Endodermal cell (in vitro differentiated cells): ENCODE data around the gene CSTA. TPM values are rescaled to one million over a fixed set of nuclear protein-coding genes. Genes with fewer than 3 reads are reported as not detected.

Source experiments
- DNase-seq: peaks from one replicate; pipeline ENCODE4 v3.0.0-alpha.2; 2017
- H3K27ac ChIP-seq: 2 replicates; pipeline ENCODE4 v1.5.1; 2013; ENCODE audit warnings: mild to moderate bottlenecking, low read depth, low read length, moderate library complexity
- H3K27me3 ChIP-seq: 2 replicates; pipeline ENCODE4 v1.6.1; 2013; ENCODE audit warnings: mild to moderate bottlenecking, low read length, moderate library complexity; ENCODE audit not compliant: insufficient read depth, control insufficient read depth, poor library complexity, severe bottlenecking
- H3K36me3 ChIP-seq: 2 replicates; pipeline ENCODE4 v1.7.0; 2013; ENCODE audit warnings: mild to moderate bottlenecking, low read length, moderate library complexity; ENCODE audit not compliant: control insufficient read depth, insufficient read depth
- H3K4me1 ChIP-seq: one replicate; pipeline ENCODE4 v1.7.0; 2013; ENCODE audit warnings: low read length; ENCODE audit not compliant: control insufficient read depth, insufficient read depth
- H3K4me3 ChIP-seq: 2 replicates; pipeline ENCODE4 v1.5.1; 2013; ENCODE audit warnings: mild to moderate bottlenecking, low read length, moderate library complexity
- H3K9ac ChIP-seq: 2 replicates; pipeline ENCODE4 v1.6.1; 2013; ENCODE audit warnings: mild to moderate bottlenecking, low read length, moderate library complexity; ENCODE audit not compliant: poor library complexity, severe bottlenecking; ENCODE audit errors: extremely low read depth
- H3K9me3 ChIP-seq: 2 replicates; pipeline ENCODE4 v1.6.1; 2013; ENCODE audit warnings: mild to moderate bottlenecking, low read length, moderate library complexity; ENCODE audit not compliant: control insufficient read depth
- H3K27ac Mint-ChIP-seq: 2 replicates; pipeline ENCODE4 v1.8.0; 2020; ENCODE audit warnings: mixed read lengths
- H3K27me3 Mint-ChIP-seq: 2 replicates; pipeline ENCODE4 v1.8.0; 2021; ENCODE audit warnings: mild to moderate bottlenecking, mixed read lengths; ENCODE audit not compliant: insufficient read depth
- H3K36me3 Mint-ChIP-seq: 2 replicates; pipeline ENCODE4 v1.8.0; 2020; ENCODE audit warnings: low read depth, mixed read lengths
- H3K4me1 Mint-ChIP-seq: 2 replicates; pipeline ENCODE4 v1.8.0; 2020; ENCODE audit warnings: mixed read lengths
- H3K4me3 Mint-ChIP-seq: 2 replicates; pipeline ENCODE4 v1.8.0; 2020; ENCODE audit warnings: mild to moderate bottlenecking, moderate library complexity, mixed read lengths
- H3K9me3 Mint-ChIP-seq: 2 replicates; pipeline ENCODE4 v1.8.0; 2020; ENCODE audit warnings: mild to moderate bottlenecking, mixed read lengths
- CTCF ChIP-seq: fragments of 200-600 bp; sonication (generic); conservative IDR thresholded peaks from 2 replicates; pipeline ENCODE4 v1.5.0; 2021; ENCODE audit warnings: antibody characterized with exemption, mild to moderate bottlenecking
- WGBS, 2 experiments: methylation state at CpG; one replicate each; pipeline versions ENCODE4 v1.1.5 to v1.1.7; 2013; ENCODE audit warnings: missing lambda C conversion rate in 2 of 2, mixed read lengths in 1 of 2; ENCODE audit not compliant: insufficient coverage in 1 of 2, insufficient read length in 1 of 2; 5-methylcytosine and 5-hydroxymethylcytosine counted together
- total RNA-seq, 2 donors: library from RNA; stranded (reverse); fragmentation: NEBNext Ultra II Directional in 1 of 2; extraction: Animal tissue kit (Norgen Biotek cat#: 25700) in 1 of 2; gene quantifications; 2 replicates in 1 of 2; 3 replicates in 1 of 2; pipeline ENCODE4 v1.2.1, GENCODE V29; 2021

Gene CSTA
- total RNA-seq, 2 donors from 2014 or later: not detected

- no peaks in the 10 kb centered on the region for H3K4me1 Mint-ChIP-seq
- peaks cover 9% of the 10 kb centered on the region for H3K27me3 Mint-ChIP-seq
- no peak overlapping the region for H3K27ac Mint-ChIP-seq
- peaks cover 3% of the 10 kb centered on the region for H3K9me3 Mint-ChIP-seq
- H3K4me3 Mint-ChIP-seq: no peak overlapping the region
- H3K27ac ChIP-seq: no peak overlapping the region
- no peak for DNase-seq
- 78 to 96% methylated on average over 1 of the region's 1 CpG for WGBS, 2 experiments
- H3K36me3 Mint-ChIP-seq: no peaks in the 10 kb centered on the region
- no peak overlapping the region for H3K4me3 ChIP-seq
- H3K36me3 ChIP-seq: no peaks in the 10 kb centered on the region
- H3K4me1 ChIP-seq: no peaks in the 10 kb centered on the region
- TF ChIP-seq CTCF: no peak
- H3K9me3 ChIP-seq: no peaks in the 10 kb centered on the region
- no peak overlapping the region for H3K9ac ChIP-seq
- no peaks in the 10 kb centered on the region for H3K27me3 ChIP-seq
These were observed 24.1 kb downstream of the CSTA start for GRCh38 chr3:122349171-122349570.

GRCh38 chr3:122350814-122351418 is 25.9 kb downstream of the CSTA start:
- no peaks in the 10 kb centered on the region for H3K36me3 ChIP-seq
- H3K9me3 Mint-ChIP-seq: peaks cover 3% of the 10 kb centered on the region
- 91 to 93% methylated on average over 5 of the region's 5 CpGs for WGBS, 2 experiments
- H3K4me3 Mint-ChIP-seq: no peak overlapping the region
- TF ChIP-seq CTCF: no peak
- no peaks in the 10 kb centered on the region for H3K9me3 ChIP-seq
- H3K4me1 Mint-ChIP-seq: no peaks in the 10 kb centered on the region
- H3K4me1 ChIP-seq: no peaks in the 10 kb centered on the region
- no peak for DNase-seq
- no peak overlapping the region for H3K27ac ChIP-seq
- no peak overlapping the region for H3K4me3 ChIP-seq
- H3K9ac ChIP-seq: no peak overlapping the region
- no peaks in the 10 kb centered on the region for H3K36me3 Mint-ChIP-seq
- no peaks in the 10 kb centered on the region for H3K27me3 ChIP-seq
- no peak overlapping the region for H3K27ac Mint-ChIP-seq
- peaks cover 14% of the 10 kb centered on the region for H3K27me3 Mint-ChIP-seq

GRCh38 chr3:122351612-122352011 is 26.6 kb downstream of the CSTA start:
- H3K27ac ChIP-seq: no peak overlapping the region
- Mint-ChIP-seq H3K4me1 (no peaks in the 10 kb centered on the region), H3K36me3 (no peaks in the 10 kb centered on the region), H3K27me3 (peaks cover 14% of the 10 kb centered on the region), H3K9me3 (peaks cover 3% of the 10 kb centered on the region), H3K4me3 (no peak overlapping the region), H3K27ac (no peak overlapping the region)
- H3K36me3 ChIP-seq: no peaks in the 10 kb centered on the region
- no peak for TF ChIP-seq CTCF
- no peak for DNase-seq
- WGBS, 2 experiments: 93% methylated on average over 4 of the region's 4 CpGs; no CpG with 5 or more reads in 1 of the 2 experiments
- H3K4me1 ChIP-seq: no peaks in the 10 kb centered on the region
- no peaks in the 10 kb centered on the region for H3K9me3 ChIP-seq
- H3K9ac ChIP-seq: no peak overlapping the region
- H3K4me3 ChIP-seq: no peak overlapping the region
- H3K27me3 ChIP-seq: no peaks in the 10 kb centered on the region
